GM18951 (cell line): ENCODE measurements around the gene LSR.

Experiments
- POLR2A ChIP-seq: IDR thresholded peaks from 4 replicates; pipeline ENCODE4 v1.6.1; 2011; ENCODE audit warnings: mild to moderate bottlenecking; ENCODE audit not compliant: insufficient read length, insufficient read depth; ENCODE audit errors: extremely low read depth
- in situ Hi-C: fragments of 300-500 bp; cut with MboI; formaldehyde crosslinking; loops from one replicate; pipeline ENCODE4 v1.12.0; 2022; ENCODE audit warnings: low sequenced_read_pairs, mixed read lengths, inconsistent platforms; ENCODE audit not compliant: unreplicated experiment

Gene LSR

DNA sequence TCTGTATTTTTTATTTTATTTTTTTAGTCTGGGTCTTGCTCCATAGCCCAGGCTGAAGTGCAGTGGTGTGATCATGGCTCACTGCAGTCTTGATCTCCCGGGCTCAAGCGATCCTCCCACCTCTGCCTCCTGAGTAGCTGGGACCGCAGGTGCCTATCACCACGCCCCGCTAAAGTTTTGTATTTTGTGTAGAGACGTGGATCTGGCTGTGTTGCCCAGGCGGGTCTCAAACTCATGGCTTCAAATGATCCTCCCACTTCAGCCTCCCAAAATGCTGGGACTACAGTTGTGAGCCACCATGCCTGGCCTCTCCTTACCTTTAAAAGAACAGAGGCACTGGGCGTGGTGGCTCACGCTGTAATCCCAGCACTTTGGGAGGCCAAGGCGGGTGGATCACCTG, 38.9 kb downstream of the LSR start:
- no peak for TF ChIP-seq POLR2A

DNA sequence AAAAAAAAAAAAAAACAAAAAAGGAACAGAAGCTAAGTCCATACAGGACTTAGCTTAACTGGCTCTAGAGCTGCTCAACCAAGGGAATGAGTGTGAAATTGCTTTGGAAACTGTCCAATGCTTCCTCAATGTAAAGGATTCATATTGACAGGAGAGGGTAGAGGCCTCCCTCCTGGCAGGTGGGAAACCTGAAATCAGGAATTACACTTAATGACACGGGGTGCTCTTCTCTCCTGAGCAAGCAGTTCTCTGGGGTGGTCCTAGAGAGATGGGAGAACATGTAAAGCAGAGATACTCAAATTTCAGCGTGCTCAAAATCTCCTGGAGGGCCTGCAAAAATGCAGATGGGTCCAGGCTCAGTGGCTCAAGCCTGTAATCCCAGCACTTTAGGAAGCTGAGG, 39.5 kb downstream of the LSR start:
- in situ Hi-C loops: no loop called here
- no peak for TF ChIP-seq POLR2A

More for the DNA sequence above, 38.9 kb downstream of the LSR start:
- in situ Hi-C loops: no loop called here

DNA sequence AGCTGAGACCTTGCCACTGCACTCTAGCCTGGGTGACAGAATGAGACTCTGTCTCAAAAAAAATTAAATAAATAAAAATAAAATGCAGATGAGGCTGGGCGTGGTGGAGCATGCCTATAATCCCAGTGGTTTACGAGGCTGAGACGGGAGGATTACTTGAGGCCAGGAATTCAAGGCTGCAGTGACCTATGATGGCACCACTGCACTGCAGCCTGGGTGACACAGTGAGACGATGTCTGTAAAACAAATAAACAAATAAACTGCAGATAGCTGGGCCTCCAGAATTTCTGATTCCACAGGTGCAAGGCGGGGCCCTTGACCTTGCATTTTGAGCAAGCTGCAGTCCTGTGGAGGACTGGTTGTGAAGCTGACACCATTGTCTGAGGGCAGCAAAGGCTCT, 40.1 kb downstream of the LSR start:
- in situ Hi-C loops: no loop called here
- TF ChIP-seq POLR2A: no peak

DNA sequence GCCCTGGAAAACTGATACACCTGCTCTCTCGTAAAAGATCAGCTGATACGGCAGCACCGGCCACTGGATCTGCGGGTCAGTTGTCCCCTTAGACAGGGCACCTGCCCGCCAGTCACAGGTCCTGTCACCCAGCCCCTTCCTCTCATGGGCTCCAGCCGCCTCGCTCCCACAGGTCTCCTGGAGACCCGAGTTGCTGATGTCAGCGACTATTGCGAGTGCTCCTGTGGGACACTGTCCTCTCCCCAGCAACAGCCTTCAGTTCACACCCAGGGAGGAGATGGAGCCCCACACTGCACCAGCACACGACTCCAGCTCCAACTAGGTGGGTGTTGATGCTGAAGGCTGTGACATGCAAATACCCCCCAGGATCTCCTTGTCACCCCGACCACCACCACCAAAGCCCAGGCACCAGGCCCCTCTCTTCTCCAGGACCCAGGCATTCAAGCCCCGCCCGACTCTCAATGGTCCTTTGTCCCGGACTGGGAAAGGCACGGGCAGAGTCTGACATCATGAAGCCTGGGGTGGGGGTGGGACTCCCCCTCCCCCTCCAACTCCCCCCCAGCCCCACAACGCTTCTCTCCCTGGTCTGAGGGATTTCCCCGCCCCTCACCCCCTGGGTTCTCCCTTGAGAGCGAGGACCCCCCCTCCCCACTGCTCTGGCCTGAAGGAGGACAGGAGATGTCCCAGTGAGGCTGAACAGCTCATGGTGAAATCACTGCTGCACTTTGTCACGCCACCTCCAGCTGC, 41.8 kb downstream of the LSR start:
- no peak for TF ChIP-seq POLR2A
- in situ Hi-C loops: no loop called here

DNA sequence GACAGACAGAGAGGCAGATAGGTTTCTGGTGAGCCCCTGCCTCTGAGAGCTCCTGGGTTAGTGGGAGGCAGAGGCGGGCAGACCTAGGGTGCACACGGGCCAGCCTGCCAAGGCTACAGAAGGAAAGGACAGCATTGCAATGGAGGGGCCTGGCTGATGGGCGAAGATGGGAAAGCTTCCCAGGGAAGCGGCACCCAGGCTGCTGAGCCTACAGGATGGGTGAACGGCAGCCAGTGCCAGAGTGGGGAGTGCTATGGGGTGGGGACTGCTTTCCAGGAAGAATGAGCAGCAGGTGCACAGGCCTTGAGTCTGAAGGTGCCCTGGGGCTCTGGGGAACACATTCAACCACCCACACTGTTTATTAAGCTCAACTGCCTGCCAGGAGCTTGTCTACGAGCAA, 42.5 kb downstream of the LSR start:
- no peak for TF ChIP-seq POLR2A
- in situ Hi-C loops: no loop called here

DNA sequence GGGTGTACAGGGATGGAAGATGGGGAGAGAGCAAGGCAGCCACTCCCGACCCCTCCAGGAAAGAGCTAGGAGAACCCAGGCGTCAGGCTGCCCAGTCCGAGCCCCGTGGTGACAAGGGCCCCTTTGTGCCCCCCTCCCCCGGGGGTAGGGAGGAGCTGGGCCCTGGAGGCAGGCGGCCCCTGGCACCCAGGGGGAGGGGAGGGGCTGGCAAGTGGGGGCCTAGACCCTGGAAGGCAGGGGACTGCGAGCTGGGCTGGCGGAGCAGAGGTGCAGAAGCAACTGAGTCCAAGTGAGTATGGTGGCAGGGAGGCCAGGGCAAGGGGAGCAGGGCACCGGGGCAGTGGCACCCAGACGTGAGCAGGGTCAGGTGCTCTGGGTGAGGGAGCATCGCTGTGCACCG, 43.1 kb downstream of the LSR start, which contains the start of gene MAG:
TSS of gene MAG (plus strand) at position 246 of the 400 bp plus-strand sequence. CDS start 3,248 bp downstream, outside the sequence.
- no peak for TF ChIP-seq POLR2A
- in situ Hi-C loops: no loop called here

DNA sequence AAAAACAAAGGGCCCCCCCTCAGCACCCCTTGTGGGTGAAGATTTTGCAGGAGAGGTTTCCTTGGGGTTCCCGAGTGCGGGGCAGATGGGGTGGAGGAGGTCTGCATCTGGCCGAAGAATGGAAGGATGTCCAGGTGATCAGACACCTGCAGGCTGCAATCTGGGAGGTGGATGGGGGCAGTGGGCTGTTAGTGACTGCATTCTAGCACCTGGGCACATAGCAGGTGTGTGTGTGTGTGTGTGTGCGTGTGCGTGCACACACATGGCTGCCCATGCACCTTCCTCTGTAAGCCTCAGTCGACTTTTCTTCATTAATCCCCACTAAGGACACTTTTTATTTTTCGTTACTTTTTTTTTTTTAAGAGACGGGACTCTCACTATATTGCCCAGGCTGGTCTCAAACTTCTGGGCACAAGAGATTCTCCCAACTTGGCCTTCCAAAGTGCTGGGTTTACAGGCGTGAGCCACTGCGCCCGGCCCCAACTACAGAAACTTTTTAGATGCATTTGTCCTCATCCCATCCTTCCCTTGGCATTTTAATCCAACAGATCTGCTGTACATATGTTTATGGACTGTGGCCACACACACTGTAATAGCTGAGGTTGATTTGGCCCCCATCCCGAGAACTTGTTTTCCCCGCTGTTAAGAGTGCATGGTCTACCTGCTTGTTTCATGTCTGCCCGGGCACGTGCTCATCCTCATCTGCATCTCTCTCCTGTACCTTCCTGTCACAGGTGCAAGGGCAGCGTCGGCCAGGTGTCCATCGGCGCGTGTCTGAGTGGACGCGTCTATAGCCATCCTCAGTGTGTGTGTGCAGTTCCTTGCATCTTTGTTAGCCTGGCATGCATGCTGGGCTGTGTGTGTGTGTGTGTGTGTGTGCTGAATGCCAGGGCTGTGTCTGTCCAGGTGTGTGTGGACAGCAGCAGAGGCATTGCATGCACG, 43.9 kb downstream of the LSR start:
- in situ Hi-C loops: no loop called here
- no peak for TF ChIP-seq POLR2A

DNA sequence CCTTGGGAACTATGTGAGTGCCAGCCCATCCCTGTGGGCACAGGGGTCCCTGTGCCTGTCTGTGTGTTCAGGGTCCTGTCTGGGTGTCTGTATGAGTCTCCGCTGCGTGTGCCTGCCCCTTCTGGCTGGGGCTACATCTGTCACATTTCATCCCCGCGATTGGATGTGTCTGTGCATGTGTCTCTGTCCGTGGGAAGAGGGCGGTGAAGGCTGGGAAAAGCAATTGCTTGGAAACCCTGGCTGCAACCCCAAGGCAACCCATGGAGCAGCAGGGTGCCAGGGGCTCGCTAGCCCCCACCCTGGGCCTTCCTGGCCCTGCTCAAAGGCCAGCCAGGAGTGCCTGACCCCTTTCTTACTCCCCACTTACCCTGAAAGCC, 44.5 kb downstream of the LSR start:
- in situ Hi-C loops: no loop called here
- TF ChIP-seq POLR2A: no peak

DNA sequence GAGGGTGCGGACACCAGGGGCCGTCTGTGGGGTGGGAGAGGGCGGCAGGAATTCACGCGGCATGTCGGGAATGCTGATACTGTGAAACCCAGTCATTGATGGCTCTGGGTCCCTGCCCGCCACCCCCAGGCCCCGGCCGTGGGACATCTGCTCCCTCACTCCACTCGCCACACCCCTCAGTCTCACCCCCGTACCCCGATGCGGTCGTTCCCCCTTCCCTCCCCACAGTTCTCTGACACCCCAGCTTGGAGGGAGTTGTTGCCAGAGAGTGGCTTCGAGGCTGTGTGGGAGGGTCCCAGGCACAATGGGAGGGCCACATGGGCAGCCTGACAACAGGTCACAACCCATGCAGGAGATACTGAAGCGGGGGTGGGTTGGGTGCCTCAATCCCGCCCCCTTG, 45.0 kb downstream of the LSR start:
- no peak for TF ChIP-seq POLR2A
- in situ Hi-C loops: no loop called here

DNA sequence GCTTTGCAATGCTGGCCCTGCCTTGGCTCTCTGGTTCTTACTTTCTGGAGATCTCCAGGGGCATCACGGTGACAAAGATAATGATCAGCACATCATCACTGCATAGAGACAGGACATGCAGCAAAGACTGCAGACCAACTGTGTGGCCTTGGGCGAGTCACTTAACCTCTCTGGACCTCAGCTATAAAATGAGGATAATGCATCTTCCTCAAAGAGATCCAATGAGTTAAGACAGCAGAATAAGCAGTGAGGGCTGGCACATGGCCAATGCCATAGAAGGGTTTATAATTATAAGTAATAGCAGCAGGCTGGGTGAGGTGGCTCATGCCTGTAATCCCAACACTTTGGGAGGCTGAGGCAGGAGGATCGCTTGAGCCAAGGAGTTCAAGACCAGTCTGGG, 45.5 kb downstream of the LSR start:
- in situ Hi-C loops: no loop called here
- TF ChIP-seq POLR2A: no peak

DNA sequence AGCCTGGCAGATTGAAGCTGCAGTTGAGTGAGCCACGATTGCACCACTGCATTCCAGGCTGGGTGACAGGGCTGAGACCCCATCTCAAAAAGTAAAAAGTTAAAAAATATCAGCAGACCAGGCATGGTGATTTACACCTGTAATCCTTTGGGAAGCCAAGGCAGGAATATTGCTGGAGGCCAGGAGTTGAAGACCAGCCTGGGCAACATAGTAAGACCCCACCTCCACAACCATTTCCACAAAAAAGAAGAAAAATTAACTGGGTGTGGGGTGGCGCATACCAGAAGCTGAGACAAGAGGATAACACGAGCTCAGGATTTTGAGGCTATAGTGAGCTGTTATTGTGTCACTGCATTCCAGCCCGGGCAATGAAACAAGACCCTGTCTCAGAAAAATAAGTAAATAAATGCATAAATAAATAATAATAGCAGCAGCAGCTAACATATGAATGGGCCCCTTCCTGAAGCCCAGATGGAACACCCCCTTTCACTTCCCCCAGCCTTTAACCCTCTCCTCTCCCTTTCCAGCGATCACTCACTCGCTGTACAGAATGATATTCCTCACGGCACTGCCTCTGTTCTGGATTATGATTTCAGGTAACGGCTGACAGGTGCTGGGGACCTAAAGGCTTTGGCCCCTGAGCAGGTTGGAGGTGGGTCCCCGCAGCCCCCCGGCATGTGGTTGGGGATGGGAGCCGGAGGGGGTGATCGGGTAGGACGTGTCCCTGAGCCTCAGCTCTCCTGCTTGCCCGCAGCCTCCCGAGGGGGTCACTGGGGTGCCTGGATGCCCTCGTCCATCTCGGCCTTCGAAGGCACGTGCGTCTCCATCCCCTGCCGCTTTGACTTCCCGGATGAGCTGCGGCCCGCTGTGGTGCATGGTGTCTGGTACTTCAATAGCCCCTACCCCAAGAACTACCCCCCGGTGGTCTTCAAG, 46.3 kb downstream of the LSR start:
- in situ Hi-C loops: no loop called here
- no peak for TF ChIP-seq POLR2A

DNA sequence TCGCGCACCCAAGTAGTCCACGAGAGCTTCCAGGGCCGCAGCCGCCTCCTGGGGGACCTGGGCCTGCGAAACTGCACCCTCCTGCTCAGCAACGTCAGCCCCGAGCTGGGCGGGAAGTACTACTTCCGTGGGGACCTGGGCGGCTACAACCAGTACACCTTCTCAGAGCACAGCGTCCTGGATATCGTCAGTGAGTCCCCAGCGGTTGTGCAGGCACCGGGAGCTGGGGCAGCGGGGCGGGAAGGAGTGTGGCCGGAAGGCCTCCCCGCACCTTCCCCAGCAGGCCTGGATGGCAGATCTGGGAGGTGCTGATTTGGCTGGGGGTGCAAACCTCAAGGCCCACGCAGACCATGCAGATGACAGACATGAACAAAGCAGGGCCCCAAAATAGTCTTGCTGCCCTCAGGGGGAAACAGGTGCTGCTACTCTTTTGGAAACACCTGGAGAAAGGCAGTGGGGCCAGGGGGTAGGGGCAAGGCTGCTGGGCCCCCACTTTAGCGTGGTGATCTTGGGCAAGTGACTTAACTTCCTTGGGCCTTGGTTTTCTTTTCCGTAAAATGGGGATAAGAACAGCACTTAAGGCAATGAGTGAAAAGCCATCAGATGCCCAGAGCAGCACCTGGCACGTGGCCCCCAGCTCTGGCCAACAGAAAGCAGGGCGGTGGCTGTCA, 47.1 kb downstream of the LSR start:
- TF ChIP-seq POLR2A: no peak
- in situ Hi-C loops: no loop called here

DNA sequence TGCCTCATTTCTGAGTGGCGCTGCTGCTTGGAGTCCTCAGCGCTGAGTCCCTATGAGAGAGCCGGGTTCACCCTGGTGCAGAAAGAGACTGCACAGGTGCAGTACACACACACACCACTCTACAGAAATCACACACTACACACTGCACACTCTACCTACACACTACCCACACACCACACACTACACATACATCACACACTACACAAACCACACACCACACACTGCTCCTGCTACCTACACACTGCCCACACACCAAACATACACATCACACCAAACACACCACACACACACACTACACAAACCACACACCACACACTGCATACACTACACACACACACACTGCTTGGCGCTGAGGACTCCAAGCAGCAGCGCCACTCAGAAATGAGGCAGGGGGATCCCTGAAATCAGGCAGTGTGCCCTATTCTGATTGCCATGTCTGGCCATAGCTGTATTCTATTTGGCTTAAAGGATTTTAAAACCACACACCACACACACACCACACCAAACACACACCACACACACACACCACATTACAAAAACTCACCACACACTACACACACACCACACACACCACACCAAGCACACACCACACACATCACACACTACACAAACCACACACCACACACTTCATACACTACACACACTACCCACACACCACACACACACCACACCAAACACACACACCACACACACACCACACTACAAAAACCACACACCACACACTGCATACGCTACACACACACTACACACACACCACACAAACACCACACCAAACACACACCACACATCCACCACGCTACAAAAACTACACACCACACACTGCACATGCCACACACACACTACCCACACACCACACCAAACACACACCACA, 48.1 kb downstream of the LSR start:
- no peak for TF ChIP-seq POLR2A
- in situ Hi-C loops: no loop called here
